GM10266 (cell line): ENCODE data around the gene HBA1.

Source experiments
- DNase-seq: peaks from one replicate; pipeline ENCODE4 v3.0.0; 2012; ENCODE audit errors: extremely low spot score
- CTCF ChIP-seq: IDR thresholded peaks from 2 replicates; pipeline ENCODE4 v1.5.1; 2012; ENCODE audit warnings: mild to moderate bottlenecking, low read depth; ENCODE audit not compliant: control insufficient read depth, insufficient read depth; ENCODE audit errors: missing control alignments

Gene HBA1

GRCh38 chr16:142405-142967, 34.0 kb upstream of the HBA1 start:
- TF ChIP-seq CTCF = no peak
- DNase-seq = no peak

DNA sequence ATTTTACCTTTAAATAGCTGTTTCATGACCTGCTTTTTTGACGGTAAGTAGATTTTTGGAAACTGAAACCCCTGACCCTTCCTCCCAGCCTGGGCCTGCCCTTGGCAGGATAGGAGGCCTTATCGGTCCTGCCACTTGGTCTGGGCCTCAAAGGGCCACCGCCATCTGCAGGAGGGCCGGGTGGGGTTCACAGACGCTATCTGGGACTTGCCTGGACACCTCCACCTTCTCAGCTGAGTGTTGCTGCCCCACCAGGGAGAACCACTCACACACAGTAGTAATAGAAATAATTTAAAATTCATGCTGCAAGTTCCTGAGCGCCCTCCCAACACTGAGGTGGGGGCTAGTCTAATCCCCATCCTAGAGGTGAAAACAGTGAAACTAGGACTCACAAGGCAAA, 33.4 kb upstream of the HBA1 start:
- TF ChIP-seq CTCF = no peak
- DNase-seq = no peak

DNA sequence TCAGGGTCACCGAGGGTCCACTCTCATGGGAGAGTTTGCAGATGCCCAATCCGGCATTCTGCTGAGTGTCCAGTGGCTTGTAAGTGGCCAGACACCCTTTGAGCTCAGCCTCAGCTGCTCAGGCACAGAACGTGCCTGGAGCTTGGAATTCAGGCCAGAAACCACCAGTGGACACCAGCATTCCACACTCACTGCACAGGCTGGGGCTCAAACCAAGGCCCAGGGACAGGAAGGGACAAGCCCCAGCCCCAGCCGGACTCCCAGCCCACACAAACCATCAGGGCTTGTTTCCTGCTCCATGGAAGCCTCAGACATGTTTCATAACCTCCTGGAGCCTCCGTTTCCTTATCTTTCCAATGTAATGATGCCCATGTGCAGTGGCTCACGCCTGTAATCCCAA, 33.0 kb upstream of the HBA1 start:
- DNase-seq = no peak
- no peak for TF ChIP-seq CTCF

- TF ChIP-seq CTCF = no peak
- no peak for DNase-seq
These were observed 31.7 kb upstream of the HBA1 start for GRCh38 chr16:144797-145252.

- no peak for TF ChIP-seq CTCF
- DNase-seq = no peak
These were observed 29.8 kb upstream of the HBA1 start for GRCh38 chr16:146646-147045.

GRCh38 chr16:149024-149660, 27.3 kb upstream of the HBA1 start:
- TF ChIP-seq CTCF = no peak
- no peak for DNase-seq
